GM19240 (cell line): ENCODE results near the gene MOG.
"Not testable (repeated sequence)": the region's sequence is repeated elsewhere in the genome, so short reads cannot be mapped to it uniquely, and the experiment has no call there.

Experiments used
- DNase-seq: peaks from one replicate; pipeline ENCODE4 v3.0.0; 2011; ENCODE audit warnings: low spot score; ENCODE audit not compliant: insufficient read length

The MOG gene

DNA sequence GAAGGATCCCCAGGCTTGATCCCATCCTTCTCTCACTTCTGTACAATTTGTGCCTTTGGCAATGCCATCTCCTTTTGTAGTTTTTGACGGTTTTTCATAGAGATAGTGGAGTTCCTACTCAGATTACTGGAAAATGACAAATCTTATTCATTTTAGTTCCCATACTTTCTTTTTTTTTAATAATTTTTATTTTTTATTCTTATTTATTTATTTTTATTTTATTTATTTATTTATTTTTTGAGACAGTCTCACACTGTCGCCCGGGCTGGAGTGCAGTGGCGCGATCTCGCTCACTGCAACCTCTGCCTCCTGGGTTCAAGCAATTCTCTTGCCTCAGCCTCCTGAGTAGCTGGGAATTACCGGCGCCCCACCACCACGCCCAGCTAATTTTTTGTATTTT, 19.6 kb upstream of the MOG start:
- DNase-seq, result no peak

DNA sequence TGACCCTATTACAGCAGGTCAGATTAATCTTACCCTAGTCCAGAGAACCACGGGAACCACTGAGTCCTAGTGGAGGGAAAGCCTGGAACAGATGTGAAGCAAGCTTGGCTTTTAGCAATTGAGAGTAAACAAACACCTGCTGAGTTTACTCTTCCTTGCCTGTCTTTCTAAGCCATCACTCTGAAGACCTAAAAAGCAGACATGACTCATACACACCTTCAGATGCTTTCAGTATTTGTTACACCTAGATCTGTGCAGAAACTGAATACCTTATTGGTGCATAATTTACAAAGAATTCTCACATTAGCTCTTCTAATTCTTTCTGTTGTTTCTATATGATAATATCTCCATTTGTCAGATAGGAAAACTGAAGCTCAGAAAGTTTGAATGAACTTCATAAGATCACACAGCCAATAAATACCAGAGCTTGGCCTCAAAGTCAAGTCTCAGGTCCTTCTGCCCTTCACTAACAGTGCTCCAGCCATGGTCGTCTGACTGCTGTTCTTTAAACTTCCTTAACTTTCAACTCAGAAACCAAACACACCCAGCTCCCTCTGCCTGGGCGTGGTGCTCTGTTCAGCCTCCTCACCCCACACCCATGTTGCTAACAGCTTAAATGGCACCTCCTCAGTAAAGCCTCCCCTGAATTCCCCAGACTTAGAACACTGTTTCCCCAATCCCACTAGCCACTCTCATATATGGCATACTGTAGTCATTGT, 15.3 kb upstream of the MOG start:
- no peak for DNase-seq

- DNase-seq, result no peak
Observed at GRCh38 chr6:29647927-29648642, 8.8 kb upstream of the MOG start.

- peak; percentile 92 for DNase-seq
Observed at GRCh38 chr6:29649701-29650673, 6.9 kb upstream of the MOG start.

DNA sequence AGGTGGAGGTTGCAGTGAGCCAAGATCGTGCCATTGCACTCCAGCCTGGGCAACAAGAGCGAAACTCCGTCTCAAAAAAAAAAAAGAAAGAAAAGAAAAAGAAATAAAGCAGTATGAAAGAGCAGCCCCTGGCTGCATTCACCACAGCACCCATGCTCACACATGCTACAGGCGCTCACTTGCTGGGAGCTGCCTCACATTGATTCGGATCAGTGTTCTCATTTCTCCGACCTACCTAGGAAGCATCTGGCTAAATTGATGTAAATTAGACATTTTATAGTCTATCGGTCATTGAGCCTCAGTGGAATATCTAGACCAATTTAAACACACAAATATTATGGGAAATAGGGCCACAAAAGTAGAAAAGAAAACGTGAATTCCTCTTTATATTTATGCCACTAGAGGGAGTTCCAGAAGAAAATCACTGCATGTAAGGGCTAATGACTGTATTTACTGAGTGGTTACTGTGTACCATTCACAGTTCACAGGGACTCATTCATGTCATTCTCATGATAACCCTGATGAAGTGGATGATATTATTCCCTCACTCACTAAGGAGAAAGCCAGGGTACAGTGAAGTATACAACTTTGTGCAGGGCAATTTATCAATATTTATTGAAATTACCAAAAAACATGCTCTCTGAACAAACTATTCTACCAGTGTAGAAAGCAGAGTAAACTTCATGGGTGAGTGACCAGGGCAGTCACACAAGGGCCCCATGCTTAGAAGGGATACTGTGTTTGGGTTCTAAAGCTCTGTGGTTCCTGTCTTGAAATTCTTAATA, 5.3 kb upstream of the MOG start:
- DNase-seq, result no peak

GRCh38 chr6:29652198-29652584, 4.7 kb upstream of the MOG start:
- DNase-seq, result no peak

DNA sequence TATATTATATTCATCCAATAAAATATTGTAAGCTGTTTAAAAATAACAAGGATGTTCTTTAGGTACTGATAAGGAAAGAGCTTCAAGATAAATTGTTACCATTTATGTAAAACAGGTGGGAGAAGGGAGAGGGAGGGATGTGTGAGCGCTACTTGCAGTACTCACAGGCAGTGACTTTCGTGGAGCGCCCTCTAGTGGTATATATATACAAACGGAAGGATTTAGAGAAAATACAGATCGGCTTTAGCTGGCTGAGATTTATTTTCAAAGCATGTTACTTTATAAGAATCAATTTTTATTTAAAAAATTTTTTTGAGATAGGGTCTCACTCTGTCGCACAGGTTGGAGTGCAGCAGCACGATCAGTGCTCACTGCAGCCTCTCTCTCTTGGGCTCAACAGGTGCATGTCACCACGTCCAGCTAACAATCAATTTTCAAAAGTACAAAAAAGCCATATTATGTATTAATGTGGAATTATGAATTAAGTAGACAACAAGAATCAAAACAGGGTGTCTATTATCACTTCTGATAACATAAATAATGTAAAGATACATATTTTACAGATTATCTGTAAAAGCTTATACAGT, 3.3 kb upstream of the MOG start:
- peak; percentile 35 for DNase-seq

DNA sequence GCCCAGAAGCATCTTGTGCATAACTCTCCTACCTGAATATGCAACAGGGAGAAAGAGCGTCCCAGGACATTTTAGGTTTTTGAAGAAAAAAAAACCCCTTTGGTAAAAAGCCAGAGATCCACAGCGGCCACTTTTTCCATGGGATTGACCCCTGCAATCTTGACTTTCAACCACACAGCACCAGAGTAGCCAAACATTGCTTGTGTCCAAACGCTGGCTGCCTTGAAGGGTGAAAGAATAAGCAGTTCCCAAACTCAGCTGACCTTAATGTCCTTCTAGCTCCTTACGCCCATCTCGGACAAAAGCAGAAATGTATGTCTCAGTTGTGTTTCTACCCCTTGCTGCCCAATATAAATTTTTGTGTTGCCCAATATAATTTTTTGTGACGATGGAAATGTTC, 1.2 kb upstream of the MOG start:
- no peak for DNase-seq

- DNase-seq, result no peak
Observed at GRCh38 chr6:29656157-29656556, 735 bp upstream of the MOG start.

DNA sequence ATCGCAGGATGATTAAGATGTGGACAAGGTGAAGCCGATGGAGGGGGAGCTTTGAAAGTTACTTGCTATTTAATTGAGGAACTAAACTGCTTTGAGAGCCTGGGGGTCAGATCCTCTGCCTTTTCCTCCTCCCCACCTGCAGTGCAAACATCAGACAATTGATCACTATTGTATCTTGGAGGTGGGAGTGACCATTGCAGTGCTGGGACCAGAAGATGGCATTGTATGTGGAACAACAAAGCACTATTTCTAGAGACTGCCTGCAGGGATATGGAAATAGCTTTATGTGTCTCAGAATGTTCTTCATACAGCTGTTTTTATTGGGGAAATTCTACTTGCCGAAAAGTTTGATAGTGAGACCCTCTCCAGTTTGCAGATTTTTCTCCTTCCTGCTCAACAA, 4.2 kb downstream of the MOG start:
- DNase-seq, result no peak

- DNase-seq, result not testable (repeated sequence)
Observed at GRCh38 chr6:29661502-29662141, 4.7 kb downstream of the MOG start.

GRCh38 chr6:29663300-29664042, 6.6 kb downstream of the MOG start:
- no peak for DNase-seq

DNA sequence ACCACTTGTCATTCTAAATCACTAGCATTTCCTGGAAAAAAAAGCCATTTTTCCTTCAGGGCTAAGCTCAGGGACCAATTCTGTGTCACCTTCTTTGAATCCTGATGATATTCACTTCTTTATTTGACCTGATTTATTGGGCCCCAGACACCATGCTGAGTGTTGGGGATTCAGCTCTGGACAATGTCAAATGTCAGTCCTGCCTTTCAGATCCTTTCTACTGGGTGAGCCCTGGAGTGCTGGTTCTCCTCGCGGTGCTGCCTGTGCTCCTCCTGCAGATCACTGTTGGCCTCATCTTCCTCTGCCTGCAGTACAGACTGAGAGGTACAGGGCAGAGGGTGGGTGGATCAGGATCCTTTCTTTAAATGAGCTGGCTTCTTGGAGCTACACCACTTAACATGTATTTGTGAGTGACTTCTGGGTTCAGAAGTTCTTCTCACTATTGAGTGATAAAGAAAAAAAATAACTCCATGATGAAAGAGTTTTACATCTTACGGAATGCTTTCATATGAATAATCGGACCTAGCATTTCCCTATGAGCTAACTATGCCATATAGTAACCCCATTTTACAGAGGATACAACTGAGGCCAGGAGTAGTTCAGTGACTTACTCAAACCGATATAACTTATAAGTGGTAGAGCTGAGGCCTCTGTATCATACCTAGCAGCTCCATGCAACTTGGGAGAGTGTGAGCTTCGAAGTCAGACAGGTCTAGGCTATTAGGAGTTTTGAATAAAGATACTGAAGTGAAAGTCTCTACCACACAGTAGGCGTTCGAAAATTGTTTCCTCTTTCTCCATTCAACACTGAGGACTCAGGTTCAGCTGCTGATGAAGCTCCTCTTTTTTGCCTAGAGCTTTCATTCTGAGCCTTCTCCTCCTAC, 9.3 kb downstream of the MOG start:
- DNase-seq, result no peak

GRCh38 chr6:29666826-29667130, 9.9 kb downstream of the MOG start:
- DNase-seq, result no peak

DNA sequence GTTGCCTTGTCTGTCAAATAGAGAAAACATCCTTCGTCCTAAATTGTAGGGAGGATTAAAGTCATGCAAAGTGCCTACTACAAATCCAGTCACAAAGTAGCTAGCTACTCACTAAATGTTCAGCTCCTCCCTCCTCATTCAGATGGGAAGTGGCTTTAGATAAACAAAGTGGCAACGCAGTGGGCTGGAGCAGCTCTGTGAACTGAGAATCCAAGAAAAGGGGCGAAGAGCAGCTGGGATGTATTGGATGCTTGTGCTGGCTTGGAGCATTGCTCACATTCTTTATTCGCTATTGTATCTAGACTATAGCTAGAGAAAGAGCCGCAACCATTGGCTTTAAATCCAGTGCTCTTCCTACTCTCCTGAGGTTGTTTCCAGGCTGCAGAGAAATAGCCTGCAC, 10.3 kb downstream of the MOG start:
- DNase-seq, result no peak

DNA sequence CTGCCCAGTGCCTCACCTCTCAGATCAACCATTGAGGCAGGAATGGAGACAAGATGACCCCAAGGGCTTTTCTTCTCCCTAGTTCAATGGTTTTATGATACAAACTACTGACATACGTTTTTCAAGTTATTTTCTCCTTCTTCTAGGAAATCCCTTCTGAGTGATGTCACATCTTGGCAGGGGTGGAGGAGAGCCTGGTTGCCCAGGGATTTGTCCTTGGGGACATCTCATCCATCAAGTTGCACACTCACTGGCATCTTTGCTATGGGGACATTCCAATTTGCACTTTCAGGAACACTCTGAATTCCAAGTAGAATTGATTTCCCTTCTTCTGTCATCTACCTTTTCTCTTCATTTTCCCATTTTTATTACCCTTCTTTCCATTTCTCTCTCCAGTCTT, 14.1 kb downstream of the MOG start:
- DNase-seq, result no peak

DNA sequence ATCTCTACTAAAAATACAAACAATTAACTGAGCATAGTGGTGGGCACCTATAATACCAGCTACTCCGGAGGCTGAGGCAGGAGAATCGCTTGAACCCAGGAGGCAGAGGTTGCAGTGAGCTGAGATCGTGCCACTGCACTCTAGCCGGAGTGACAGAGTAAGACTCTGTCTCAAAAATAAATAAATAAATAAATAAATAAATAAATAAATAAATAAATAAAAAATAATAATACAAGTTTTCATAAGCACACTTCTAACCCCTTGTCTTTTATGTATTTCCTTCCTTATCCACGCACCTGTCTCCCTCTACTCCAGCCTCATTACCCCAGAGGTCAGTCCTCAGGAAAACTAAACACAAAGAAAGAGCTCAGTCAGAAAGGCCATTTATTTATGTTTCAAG, 15.2 kb downstream of the MOG start:
- DNase-seq, result not testable (repeated sequence)

DNA sequence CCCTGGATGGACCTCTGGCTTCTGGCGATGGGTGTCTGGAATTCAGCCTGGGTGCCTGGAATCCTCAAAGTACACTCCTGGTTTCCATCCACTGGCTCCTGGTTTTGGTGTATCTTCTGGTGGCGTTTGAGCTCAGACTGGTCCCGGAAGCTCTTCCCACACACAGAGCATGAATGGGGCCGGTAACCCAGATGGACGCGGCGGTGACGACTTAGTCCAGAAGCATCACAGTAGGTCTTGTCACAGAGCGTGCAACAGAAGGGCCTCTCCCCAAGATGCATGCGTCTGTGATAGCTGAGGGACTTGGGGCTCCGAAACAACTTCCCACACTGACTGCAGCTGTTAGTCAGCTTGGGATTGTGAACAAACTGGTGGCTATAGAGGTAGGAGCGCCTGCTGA, 16.3 kb downstream of the MOG start:
- DNase-seq, result no peak

- no peak for DNase-seq
Observed at GRCh38 chr6:29674008-29674407, 17.1 kb downstream of the MOG start.
